HG03175 (cell line): Measurements from ENCODE around the gene KCNMA1.
"Not testable (repeated sequence)": the region's sequence is repeated elsewhere in the genome, so short reads cannot be mapped to it uniquely, and the experiment has no call there.

Experiments used
- ATAC-seq: cut with Tn5 transposase; IDR thresholded peaks from one replicate; pipeline ENCODE4 v1.9.1; 2021; ENCODE audit warnings: mild to moderate bottlenecking, moderate library complexity; ENCODE audit not compliant: unreplicated experiment

KCNMA1 gene

DNA sequence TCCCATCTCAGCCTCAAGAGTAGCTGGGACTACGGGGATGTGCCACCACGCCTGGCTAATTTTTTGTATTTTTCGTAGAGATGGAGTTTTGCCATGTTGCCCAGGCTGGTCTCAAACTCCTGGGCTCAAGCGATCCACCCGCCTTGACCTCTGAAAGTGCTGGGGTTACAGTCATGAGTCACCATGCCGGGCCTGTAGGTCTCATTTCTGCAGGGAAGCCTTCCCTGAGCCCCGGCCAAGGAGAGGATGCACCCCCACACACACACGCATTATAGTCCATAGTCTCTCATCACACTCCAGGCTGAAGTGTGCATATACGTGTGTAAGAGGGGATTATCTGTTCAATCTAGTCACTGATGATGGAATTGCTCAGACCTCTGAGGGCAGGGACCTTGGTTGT is 29.3 kb downstream of the KCNMA1 start:
- no peak for ATAC-seq

DNA sequence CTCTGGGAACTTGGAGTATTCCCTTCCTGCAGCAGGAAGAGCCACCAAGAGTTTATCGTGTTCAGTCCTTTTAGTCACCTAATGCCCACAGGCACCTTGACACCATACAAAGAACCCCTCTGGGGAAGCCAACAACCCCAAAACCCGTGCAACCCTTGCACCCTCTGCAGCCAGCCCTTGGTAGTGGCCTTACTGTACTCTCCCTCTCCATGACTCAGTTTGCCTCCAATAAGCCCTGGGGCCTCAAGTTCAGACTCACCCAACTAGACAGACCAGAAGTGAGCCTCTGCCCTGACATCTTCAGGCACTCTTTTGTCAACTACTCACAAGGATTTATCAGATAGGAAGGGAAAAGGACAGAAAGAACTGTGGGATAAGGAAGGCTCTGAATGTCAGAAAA is 30.9 kb downstream of the KCNMA1 start:
- ATAC-seq: no peak

DNA sequence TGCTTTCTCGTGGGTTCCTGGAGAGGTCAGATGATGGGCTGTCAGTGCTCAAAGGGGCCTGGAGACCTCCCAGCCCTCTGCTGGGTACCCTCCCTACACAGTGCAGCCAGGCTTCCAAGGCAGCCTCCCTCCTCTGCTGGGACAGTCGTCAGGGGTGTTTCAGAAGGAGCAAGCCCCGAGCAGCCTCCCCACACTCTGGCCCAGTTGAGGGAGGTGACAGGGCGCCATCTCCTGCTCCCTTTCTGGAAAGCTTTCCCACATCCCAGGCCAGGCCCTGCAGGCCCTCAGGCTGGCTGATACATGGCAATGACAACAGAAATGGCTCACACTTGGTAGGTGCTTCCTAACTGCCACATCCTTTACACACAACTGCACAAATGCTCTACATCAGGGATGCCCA is 32.1 kb downstream of the KCNMA1 start:
- ATAC-seq: no peak

DNA sequence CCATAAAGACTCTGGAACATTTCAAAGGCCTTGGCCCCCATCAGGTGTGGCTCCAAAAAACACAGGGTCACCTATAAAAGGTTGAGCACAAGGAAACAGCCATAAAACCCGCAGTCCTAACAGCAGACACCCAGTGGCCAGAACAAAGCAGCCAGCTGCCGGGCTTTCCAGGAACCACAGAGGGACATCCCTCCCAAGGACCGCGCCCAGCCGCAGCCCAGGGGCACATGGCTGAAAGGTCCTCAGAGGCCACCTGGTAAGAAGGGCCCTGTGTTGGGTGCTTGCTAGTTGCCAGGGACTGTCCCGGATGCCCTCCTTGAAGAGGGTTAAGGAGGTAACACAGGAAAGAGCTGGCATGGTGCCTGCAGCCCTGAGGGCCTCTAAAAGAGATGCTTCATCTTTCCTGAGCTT is 32.7 kb downstream of the KCNMA1 start:
- ATAC-seq: no peak

DNA sequence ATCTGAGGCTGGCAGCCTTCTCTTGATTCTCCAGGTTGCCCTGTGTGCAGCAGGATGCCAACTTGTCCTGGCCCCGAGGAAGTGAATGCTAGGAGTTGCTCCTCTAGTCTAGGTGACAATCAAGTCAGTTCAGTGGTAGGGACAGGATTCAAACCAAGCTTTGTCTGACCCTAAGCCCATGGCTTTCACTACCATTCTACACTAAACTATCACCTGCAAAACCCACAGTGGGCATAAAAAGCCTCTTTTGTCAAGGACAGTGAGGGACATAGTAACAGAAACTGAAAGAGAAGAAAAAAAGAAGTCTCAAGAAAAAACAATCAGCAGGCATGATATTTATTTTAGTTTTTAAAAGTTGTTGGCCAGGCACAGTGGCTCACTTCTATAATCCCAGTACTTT is 33.5 kb downstream of the KCNMA1 start:
- no peak for ATAC-seq

DNA sequence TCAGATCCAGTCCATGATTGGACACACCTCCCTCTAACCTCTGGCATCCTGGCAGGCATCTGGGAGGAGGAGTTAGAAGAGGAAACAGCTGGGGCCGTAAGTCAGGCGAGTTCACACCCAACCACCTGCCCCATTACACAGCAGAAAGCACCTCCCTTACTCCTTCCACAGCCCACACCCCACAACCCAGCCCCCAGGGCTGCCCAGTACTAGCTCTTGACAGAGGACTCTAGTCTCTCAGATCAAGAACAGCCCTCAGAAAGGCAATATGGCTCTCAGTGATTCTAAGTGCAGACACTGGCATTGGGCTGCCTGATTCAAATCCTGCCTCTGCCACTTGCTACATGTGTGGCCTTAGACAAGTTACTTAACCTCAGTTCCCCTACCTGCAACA is 34.1 kb downstream of the KCNMA1 start:
- peak; percentile 63 for ATAC-seq

DNA sequence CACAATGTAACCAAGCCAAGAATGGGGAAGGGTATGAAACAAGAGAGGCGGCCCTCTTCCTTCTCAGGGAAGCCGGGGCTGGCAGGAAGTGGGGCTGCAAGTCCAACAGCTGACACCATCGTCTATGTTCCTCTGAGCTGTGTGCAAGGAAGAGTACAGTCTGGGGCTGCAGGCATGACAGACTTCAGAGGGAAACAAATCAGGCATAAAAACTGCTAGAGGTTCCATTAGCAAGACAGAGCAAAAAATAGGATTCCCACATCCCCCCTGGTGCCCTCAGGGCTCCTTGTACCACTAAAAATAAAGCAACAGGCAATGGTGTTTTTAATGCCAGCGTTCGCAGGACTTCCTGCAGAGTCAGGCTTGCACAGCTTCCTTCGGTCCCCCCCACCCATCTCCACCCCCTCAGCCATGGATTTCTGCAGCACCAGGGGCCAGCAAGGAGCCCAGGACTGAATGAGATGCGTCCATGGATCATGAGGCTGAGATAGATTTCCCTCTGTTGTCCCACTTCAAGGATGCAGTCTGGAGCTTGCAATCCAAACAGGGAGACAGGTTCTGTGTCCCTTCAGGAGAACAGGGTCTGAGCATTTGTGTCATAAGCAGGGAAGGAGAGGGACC is 34.6 kb downstream of the KCNMA1 start:
- ATAC-seq: no peak

DNA sequence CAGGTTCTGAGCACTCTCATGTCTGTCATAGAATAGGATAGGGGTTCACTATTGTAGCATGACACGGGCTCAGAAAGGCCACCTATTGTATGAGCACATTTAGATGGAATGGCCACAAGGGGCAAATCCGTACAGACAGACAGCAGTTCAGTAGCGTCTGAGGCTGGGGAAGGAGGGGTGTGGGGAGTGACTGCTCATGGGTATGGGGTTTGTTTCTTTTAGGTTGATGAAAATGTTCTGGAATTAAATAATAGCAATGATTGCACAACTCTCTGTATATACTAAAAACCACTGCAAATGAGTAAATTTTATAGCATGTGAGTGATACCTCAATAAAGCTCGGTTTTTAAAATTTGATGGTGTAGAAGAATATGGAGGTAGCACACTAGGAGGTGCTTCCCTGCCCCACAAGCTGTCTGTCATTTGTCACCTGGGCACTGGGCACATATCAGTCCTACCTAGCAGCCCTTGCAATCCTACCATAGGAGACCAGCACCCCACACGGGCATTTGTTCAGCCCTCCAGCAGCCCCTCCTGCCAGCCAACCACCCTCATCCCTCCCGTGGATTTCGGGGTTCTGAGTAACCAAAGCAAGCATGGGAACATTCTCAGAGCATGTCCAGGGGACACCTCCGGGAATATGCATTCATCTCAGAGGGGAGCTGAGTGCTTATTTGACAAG is 35.2 kb downstream of the KCNMA1 start:
- no peak for ATAC-seq

DNA sequence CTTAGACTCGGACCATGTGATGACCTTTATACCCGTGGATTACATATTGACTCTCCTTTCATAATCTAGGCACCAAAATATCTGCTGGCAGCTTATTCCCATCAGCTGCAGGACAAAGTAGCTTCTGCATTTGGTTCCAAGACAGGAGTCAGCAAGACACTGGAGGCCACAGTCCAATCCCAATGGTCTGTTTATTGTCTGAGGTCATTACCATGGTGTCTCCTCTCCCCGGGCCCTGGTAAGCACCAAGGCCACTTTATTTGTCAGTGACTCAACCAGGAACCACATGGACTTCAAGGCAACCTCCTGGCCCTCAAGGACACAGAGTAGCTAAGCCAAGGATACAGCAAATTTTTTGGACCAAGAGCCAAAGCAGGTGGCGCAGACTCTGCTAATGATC is 36.1 kb downstream of the KCNMA1 start:
- ATAC-seq: no peak

DNA sequence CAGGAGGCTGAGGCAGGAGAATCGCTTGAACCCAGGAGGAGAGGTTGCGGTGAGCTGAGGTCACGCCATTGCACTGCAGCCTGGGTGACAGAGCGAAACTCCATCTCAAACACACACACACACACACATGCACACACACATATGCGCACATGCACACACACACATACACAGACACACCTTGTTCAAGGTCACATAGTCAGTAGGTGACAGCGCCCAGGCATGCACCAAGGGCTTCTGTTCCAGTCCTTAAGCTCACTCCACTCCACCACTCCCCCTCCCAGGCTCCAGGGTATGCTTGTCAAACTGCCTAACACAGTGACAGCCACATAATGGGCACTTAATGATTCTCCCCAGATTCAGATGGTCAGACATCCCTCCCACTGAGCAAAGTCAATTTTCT is 37.0 kb downstream of the KCNMA1 start:
- ATAC-seq: no peak

DNA sequence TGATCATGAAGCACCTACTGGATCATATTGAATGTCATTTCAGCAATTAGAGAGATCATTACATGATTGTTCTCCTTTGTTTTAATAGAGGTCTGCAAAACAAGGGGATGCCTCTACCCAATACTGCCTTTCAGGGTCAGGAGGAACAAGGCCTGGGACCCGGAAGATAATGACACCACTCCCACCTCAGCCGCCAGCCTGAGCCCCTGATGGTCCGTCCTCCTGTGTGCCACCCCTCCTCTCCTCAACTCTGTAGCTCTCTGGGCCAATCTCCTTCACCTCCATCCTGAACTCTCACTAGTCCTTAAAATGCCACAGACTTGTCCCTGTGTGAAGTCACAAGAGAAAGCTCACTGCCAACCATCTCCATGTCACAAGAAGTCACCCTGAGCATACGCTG is 38.0 kb downstream of the KCNMA1 start:
- ATAC-seq: no peak

DNA sequence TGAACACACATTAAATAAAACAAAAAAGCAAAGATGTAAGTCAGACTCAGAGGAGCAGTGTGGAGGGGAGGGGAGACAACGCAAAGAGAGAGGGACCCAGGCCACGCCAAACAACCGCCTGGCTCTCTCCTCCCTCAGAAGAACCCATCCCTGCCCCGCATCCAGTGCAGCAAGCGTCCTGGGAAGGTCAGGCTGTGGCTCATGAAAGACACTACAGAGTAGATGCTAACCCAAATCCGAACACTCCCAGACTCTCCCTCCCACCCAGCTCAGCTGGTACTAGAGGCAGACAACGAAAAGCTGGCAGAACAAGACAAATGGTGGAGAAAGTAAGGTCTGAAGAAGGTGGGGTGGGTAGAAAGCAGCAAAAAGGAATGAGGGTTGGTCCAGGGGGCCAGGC is 39.0 kb downstream of the KCNMA1 start:
- no peak for ATAC-seq

DNA sequence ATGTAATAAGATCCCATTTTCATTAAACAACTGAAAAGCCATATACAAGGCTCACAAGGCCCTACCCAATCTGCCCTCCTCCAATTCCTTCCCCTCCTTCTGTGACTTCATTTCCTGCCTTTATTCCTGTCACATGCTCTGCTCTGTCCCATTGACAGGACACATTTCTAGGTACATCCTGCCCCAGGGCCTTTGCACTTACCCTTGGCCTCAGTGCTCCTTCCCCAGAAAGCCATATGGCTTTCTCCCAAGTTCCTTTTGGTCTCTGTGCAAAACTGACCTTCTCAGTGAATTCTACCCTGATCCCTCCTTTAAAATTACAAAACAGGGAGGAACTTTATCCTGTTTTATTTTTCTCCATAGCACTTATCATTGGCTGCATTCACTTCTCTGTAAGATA is 40.0 kb downstream of the KCNMA1 start:
- ATAC-seq: no peak

DNA sequence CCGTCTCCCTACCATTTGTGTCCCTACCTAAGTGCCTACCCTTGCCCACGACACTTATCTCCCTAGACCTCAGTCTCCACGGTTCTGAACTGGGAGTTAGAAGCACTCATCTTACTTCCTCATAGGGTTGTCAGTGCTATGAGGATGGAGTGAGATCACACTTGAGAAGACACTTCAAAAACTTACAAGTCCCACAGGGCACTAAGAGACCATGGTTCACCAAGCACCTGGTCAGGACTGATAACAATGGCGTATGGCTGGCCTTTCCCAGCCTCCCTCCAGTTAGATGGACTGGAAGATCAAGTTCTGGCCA is 43.2 kb downstream of the KCNMA1 start:
- ATAC-seq: no peak

DNA sequence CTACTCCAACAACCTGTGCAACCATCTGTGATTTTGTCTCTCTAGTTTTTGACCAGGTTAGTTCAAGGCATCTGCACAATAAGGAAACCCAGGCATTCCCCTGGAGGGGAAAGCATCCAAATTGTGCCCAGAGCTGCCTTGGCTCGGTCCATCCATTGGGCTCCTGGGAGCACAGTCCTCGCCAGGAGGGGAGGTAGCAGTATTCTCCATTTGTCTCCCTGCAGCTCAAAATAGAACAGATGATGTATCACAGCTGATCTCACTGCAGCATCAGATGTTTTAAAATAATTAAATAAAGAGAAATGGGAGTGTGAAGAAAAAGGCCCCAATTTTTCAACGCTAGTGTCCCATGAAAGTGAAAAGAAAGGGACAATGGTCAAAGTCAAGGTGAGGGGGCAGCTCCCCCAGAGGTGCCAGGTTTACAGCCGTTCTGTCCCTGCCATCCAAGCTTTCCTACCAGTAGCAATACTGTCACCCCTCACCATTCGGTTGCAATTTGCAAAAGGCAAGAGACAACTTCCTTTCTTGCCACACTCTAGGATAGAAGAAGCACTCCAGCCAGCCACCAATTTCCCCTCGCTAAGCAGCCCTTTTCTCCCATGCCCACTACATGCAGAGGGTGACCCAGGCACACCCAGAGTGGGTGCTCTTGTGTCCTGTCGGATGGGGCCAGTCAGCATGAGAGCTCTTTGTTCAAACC is 43.7 kb downstream of the KCNMA1 start:
- ATAC-seq: no peak

DNA sequence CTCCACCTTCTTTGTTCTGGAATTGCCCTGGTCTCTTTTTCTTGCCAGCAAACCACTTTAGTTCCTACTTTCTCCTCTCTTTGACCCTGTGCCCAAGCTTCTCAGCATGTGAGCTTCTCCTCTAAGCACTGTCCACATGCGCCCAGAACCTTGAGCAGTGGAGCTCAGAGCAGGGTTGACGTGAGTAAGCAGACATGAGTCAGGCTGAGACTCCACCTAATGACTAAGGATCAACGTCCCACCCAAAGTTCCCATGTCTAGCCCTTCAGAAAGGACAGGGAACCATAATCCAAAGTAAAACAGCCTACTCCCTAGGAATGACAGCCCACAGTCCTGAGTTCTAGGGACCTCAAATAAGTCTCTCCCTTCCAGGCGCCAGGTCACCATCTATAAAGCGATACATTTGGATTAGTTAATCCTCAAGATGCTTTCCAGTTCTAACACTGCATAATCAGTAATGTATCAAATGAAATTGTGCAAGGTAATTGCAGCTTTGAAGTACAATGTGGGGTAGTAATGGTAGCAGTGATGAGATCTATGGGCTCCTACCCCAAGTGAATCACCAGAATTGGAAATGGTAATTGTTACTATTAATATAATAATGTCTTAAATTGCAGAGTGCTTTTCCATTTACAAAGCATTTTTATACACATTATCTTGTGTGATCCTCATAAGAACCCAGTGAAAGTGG is 44.5 kb downstream of the KCNMA1 start:
- ATAC-seq: no peak

DNA sequence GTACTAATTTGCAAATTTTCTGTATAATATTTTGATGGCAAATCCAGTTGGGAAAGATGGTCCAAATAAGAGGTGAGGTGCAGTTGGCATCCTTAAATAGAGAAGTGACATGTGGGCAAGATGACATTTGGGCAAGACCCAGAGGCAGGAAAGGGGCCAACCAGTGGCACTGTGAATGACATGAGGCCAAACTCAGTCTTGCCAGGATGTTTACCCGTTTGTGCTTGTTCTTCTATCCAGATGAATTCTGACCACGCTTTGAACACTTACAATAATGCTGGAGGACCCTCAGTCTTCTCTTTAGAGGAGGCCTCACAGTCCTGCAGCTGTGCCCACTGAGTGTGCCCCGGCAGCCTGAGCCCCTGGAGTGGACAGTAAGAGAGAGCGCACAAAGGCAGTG is 45.1 kb downstream of the KCNMA1 start:
- ATAC-seq: no peak

DNA sequence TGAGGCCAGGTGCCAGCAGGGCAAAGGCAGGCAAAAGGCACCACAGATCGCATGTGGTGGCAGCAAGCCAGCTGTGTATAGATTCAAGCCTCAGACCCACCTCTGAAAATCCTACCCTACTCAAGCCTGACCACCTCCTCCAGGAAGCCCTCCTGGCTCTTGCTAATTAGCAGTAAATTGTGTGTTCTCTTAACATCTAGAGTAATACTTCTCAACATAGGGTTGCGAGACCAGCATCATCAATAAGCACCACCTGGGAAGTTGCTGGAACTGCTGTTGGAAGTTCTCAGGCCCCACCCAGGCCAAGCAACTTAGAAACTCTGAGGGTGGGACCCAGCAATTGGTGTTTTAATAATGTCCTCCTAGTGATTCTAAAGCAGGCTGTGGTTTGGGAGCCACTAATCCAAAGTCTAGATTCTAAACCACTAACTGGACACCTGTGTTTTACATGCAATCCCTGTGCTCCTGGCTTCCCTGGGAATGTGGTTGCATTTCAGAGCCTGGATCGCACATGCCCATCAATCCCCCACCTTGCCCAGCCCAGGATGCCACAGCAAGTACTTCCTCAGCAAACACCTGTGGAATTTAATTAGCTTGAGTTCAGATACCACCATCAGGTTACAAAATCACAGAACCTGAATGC is 46.2 kb downstream of the KCNMA1 start:
- ATAC-seq: no peak

DNA sequence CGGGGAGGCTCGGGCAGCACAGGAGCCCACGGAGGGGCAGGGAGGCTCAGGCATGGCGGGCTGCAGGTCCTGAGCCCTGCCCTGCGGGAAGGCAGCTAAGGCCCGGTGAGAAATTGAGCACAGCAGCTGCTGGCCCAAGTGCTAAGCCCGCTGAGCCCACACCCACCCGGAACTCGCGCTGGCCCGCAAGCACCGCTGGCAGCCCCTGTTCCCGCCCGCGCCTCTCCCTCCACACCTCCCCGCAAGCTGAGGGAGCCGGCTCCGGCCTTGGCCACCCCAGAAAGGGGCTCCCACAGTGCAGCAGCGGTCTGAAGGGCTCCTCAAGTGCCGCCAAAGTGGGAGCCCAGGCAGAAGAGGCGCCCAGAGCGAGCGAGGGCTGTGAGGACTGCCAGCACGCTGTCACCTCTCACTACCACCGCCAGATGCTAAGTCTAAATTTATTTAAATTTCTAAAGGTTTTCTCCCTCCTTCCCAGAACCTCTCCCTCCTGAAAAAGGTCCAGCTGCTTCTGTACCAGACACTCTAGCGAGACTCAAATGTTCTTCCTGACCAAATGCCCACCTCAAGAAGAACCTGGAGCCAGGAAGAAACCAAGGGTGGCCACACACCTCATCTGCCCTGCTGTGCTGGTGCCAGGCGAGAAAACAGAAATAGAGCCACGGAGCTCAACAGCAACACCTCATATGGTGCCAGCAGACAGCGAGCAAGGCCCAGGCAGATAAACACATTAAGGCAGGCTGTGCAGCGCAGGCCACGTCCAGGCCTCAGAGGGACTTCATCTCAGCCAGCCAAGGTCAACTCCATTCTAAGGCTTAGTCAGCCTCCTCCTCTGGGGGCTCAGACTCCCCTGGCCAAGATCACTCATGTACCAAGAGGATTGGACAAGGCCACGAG is 47.0 kb downstream of the KCNMA1 start:
- no peak for ATAC-seq

DNA sequence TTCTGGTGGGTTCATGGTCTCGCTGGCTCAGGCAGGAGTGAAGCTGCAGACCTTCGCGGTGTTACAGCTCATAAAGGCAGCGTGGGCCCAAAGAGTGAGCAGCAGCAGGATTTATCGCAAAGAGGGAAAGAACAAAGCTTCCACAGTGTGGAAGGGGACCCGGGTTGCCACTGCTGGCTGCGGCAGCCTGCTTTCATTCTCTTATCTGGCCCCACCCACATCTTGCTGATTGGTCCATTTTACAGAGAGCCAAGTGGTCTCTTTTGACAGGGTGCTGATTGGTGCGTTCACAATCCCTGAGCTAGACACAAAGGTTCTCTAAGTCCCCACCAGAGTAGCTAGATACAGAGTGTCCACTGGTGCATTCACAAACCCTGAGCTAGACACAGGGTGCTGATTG is 47.9 kb downstream of the KCNMA1 start:
- ATAC-seq: not testable (repeated sequence)

DNA sequence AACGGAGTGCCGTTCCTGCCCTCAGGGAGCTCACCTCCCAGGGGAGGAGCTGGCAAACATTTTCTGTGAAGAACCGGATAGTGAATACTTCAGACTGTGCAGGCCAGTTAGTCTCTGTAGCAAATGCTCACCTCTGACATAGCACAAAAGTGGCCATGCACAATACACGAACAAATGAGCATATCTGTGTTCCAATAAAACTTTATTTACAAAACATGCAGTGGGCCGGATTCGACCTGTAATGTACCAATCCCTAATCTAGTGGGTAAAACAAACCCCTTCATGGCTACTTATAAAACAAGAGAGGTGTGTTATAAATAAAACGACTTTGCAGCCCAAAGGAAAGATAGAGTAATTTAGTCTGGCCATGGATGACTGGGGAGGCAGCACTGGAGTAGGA is 48.7 kb downstream of the KCNMA1 start:
- no peak for ATAC-seq
